Measurements from ENCODE around the gene GABPA.

The GABPA gene

GRCh38 chr21:25733859-25734653 lies 716 bp upstream of the GABPA start:
- H2BK120ac ChIP-seq (ENCODE audit: insufficient read depth, low read length, poor library complexity) = peak overlapping the region; percentile 37
- H2AFZ ChIP-seq (ENCODE audit: insufficient read depth, low read length, poor library complexity) = peak overlapping the region; percentile 19
- no peaks in the 10 kb centered on the region for H3K27me3 ChIP-seq (ENCODE audit: insufficient read depth, low read length)
- peaks cover 3% of the 10 kb centered on the region in 2 experiments for H3K36me3 ChIP-seq (ENCODE audit: control insufficient read depth in 1 of 2, insufficient read depth in 2 of 2, low read length in 2 of 2)
- peak overlapping the region; percentile 84 for H4K8ac ChIP-seq (ENCODE audit: low read depth, low read length)
- 100% methylated on average over 2 of the region's 30 CpGs for WGBS (ENCODE audit: extremely low coverage, insufficient coverage, insufficient read length)
- DNase-seq = peak in 1 of 2 donors; percentile 26
- H3K14ac ChIP-seq (ENCODE audit: low read length) = peak overlapping the region; percentile 72
- H3K4me3 ChIP-seq (ENCODE audit: low read depth, low read length) = peak overlapping the region; percentile 96
- peak overlapping the region; percentile 57 for H4K91ac ChIP-seq (ENCODE audit: low read depth, low read length)
- no peaks in the 10 kb centered on the region for H3K4me1 ChIP-seq (ENCODE audit: control insufficient read depth in 1 of 2, insufficient read depth in 2 of 2, low read length in 2 of 2)
- peak overlapping the region; percentile 42 for H3K4ac ChIP-seq (ENCODE audit: low read depth, low read length)
- no peak overlapping the region for H2BK12ac ChIP-seq (ENCODE audit: low read length)
- peak overlapping the region; percentile 69 for H4K12ac ChIP-seq (ENCODE audit: low read depth, low read length)
- no peak overlapping the region for H3K23ac ChIP-seq (ENCODE audit: low read length)
- H2AK5ac ChIP-seq (ENCODE audit: low read length) = no peak overlapping the region
- H3K4me2 ChIP-seq (ENCODE audit: low read length) = peak overlapping the region; percentile 93
- H3K9ac ChIP-seq (ENCODE audit: low read length) = peak overlapping the region; percentile 97
- H3K79me2 ChIP-seq (ENCODE audit: control insufficient read depth, insufficient read depth, low read length, poor library complexity) = peaks cover 15% of the 10 kb centered on the region
- H3K9me3 ChIP-seq (ENCODE audit: insufficient read depth, low read depth, low read length) = no peaks in the 10 kb centered on the region
- H2BK5ac ChIP-seq (ENCODE audit: low read depth, low read length, poor library complexity) = peak overlapping the region; percentile 7
- H3K18ac ChIP-seq (ENCODE audit: low read length) = peak overlapping the region; percentile 76
- H3K27ac ChIP-seq (ENCODE audit: low read depth, low read length) = peak overlapping the region; percentile 94
- H3K79me1 ChIP-seq (ENCODE audit: low read length) = peaks cover 11% of the 10 kb centered on the region

- H4K12ac ChIP-seq (ENCODE audit: low read depth, low read length) = peak overlapping the region; percentile 69
Measured at GRCh38 chr21:25734654-25734903, 193 bp upstream of the GABPA start.

GRCh38 chr21:25735646-25736597 lies 1.1 kb downstream of the GABPA start:
- peak overlapping the region; percentile 78 for H3K4me2 ChIP-seq (ENCODE audit: low read length)
- peaks cover 0 to 1% of the 10 kb centered on the region in 2 experiments for H3K36me3 ChIP-seq (ENCODE audit: control insufficient read depth in 1 of 2, insufficient read depth in 2 of 2, low read length in 2 of 2)
- H2BK5ac ChIP-seq (ENCODE audit: low read depth, low read length, poor library complexity) = peak overlapping the region; percentile 98
- H3K4ac ChIP-seq (ENCODE audit: low read depth, low read length) = peak overlapping the region; percentile 3
- no peaks in the 10 kb centered on the region for H3K27me3 ChIP-seq (ENCODE audit: insufficient read depth, low read length)
- no peak overlapping the region for H2BK12ac ChIP-seq (ENCODE audit: low read length)
- H3K27ac ChIP-seq (ENCODE audit: low read depth, low read length) = peak overlapping the region; percentile 94
- peak overlapping the region; percentile 100 for H3K14ac ChIP-seq (ENCODE audit: low read length)
- peak overlapping the region; percentile 97 for H4K12ac ChIP-seq (ENCODE audit: low read depth, low read length)
- no peak overlapping the region for H3K23ac ChIP-seq (ENCODE audit: low read length)
- H3K4me3 ChIP-seq (ENCODE audit: low read depth, low read length) = peak overlapping the region; percentile 96
- peak overlapping the region; percentile 100 for H4K8ac ChIP-seq (ENCODE audit: low read depth, low read length)
- no peaks in the 10 kb centered on the region for H3K4me1 ChIP-seq (ENCODE audit: control insufficient read depth in 1 of 2, insufficient read depth in 2 of 2, low read length in 2 of 2)
- H3K18ac ChIP-seq (ENCODE audit: low read length) = peak overlapping the region; percentile 99
- peaks cover 11% of the 10 kb centered on the region for H3K79me1 ChIP-seq (ENCODE audit: low read length)
- WGBS (ENCODE audit: extremely low coverage, insufficient coverage, insufficient read length) = no CpG with 5 or more reads among the region's 48 CpGs
- peak overlapping the region; percentile 97 for H2AFZ ChIP-seq (ENCODE audit: insufficient read depth, low read length, poor library complexity)
- H2BK120ac ChIP-seq (ENCODE audit: insufficient read depth, low read length, poor library complexity) = peak overlapping the region; percentile 97
- H4K91ac ChIP-seq (ENCODE audit: low read depth, low read length) = peak overlapping the region; percentile 100
- peak; percentile 33 to 79 for DNase-seq
- H3K79me2 ChIP-seq (ENCODE audit: control insufficient read depth, insufficient read depth, low read length, poor library complexity) = peaks cover 15% of the 10 kb centered on the region
- H3K9ac ChIP-seq (ENCODE audit: low read length) = peak overlapping the region; percentile 89
- H2AK5ac ChIP-seq (ENCODE audit: low read length) = no peak overlapping the region
- H3K9me3 ChIP-seq (ENCODE audit: insufficient read depth, low read depth, low read length) = no peaks in the 10 kb centered on the region

More at GRCh38 chr21:25734654-25734903, 193 bp upstream of the GABPA start:
- Histone ChIP-seq H3K27ac (ENCODE audit: low read depth, low read length) (peak overlapping the region; percentile 94), H3K4ac (ENCODE audit: low read depth, low read length) (peak overlapping the region; percentile 42), H3K18ac (ENCODE audit: low read length) (peak overlapping the region; percentile 76), H3K36me3 (ENCODE audit: control insufficient read depth in 1 of 2, insufficient read depth in 2 of 2, low read length in 2 of 2) (peaks cover 3% of the 10 kb centered on the region in 2 experiments), H4K91ac (ENCODE audit: low read depth, low read length) (peak overlapping the region; percentile 57), H3K9me3 (ENCODE audit: insufficient read depth, low read depth, low read length) (no peaks in the 10 kb centered on the region), H3K4me2 (ENCODE audit: low read length) (peak overlapping the region; percentile 93), H3K9ac (ENCODE audit: low read length) (peak overlapping the region; percentile 97), H2BK120ac (ENCODE audit: insufficient read depth, low read length, poor library complexity) (peak overlapping the region; percentile 37), H4K8ac (ENCODE audit: low read depth, low read length) (peak overlapping the region; percentile 84), H3K23ac (ENCODE audit: low read length) (no peak overlapping the region), H2AK5ac (ENCODE audit: low read length) (no peak overlapping the region), H2BK12ac (ENCODE audit: low read length) (no peak overlapping the region), H3K27me3 (ENCODE audit: insufficient read depth, low read length) (no peaks in the 10 kb centered on the region), H3K79me1 (ENCODE audit: low read length) (peaks cover 11% of the 10 kb centered on the region), H3K79me2 (ENCODE audit: control insufficient read depth, insufficient read depth, low read length, poor library complexity) (peaks cover 15% of the 10 kb centered on the region), H2AFZ (ENCODE audit: insufficient read depth, low read length, poor library complexity) (peak overlapping the region; percentile 19), H2BK5ac (ENCODE audit: low read depth, low read length, poor library complexity) (peak overlapping the region; percentile 7), H3K4me3 (ENCODE audit: low read depth, low read length) (peak overlapping the region; percentile 96), H3K14ac (ENCODE audit: low read length) (peak overlapping the region; percentile 72), H3K4me1 (ENCODE audit: control insufficient read depth in 1 of 2, insufficient read depth in 2 of 2, low read length in 2 of 2) (no peaks in the 10 kb centered on the region)
- WGBS (ENCODE audit: extremely low coverage, insufficient coverage, insufficient read length) = no CpG with 5 or more reads among the region's 10 CpGs
- no peak for DNase-seq

DNA sequence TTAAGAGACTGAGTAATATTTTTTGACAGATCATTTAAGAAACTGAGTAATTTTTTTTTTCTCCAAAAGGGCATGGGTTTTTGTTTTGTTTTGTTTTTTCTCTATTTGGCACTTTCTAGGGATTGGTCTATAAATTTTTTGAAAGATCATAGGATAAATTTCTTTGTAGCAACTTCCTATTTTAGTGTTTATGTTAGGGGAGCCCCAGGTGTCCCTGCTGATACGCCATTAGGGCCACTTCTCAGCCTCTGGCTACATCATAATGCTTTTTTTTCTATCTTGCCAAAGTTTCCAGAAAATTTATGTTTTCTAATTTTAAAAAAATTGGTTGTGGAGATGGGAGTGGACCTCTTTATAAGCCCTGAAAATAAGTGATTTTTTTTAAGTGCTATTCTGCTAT lies 2.6 kb downstream of the GABPA start:
- no peak overlapping the region for H3K9ac ChIP-seq (ENCODE audit: low read length)
- no CpG with 5 or more reads among the region's 1 CpG for WGBS (ENCODE audit: extremely low coverage, insufficient coverage, insufficient read length)
- no peak overlapping the region for H2AFZ ChIP-seq (ENCODE audit: insufficient read depth, low read length, poor library complexity)
- no peak for DNase-seq
- no peaks in the 10 kb centered on the region for H3K4me1 ChIP-seq (ENCODE audit: control insufficient read depth in 1 of 2, insufficient read depth in 2 of 2, low read length in 2 of 2)
- H3K18ac ChIP-seq (ENCODE audit: low read length) = no peak overlapping the region
- no peaks in the 10 kb centered on the region for H3K9me3 ChIP-seq (ENCODE audit: insufficient read depth, low read depth, low read length)
- H3K79me1 ChIP-seq (ENCODE audit: low read length) = peaks cover 11% of the 10 kb centered on the region
- H2BK5ac ChIP-seq (ENCODE audit: low read depth, low read length, poor library complexity) = no peak overlapping the region
- H3K14ac ChIP-seq (ENCODE audit: low read length) = no peak overlapping the region
- no peak overlapping the region for H3K27ac ChIP-seq (ENCODE audit: low read depth, low read length)
- no peaks in the 10 kb centered on the region for H3K27me3 ChIP-seq (ENCODE audit: insufficient read depth, low read length)
- H2BK120ac ChIP-seq (ENCODE audit: insufficient read depth, low read length, poor library complexity) = no peak overlapping the region
- no peak overlapping the region for H3K4me2 ChIP-seq (ENCODE audit: low read length)
- H3K4ac ChIP-seq (ENCODE audit: low read depth, low read length) = no peak overlapping the region
- peaks cover 9% of the 10 kb centered on the region for H3K79me2 ChIP-seq (ENCODE audit: control insufficient read depth, insufficient read depth, low read length, poor library complexity)
- H4K12ac ChIP-seq (ENCODE audit: low read depth, low read length) = no peak overlapping the region
- no peak overlapping the region for H3K4me3 ChIP-seq (ENCODE audit: low read depth, low read length)
- H2AK5ac ChIP-seq (ENCODE audit: low read length) = no peak overlapping the region
- no peak overlapping the region for H4K91ac ChIP-seq (ENCODE audit: low read depth, low read length)
- no peak overlapping the region for H4K8ac ChIP-seq (ENCODE audit: low read depth, low read length)
- H2BK12ac ChIP-seq (ENCODE audit: low read length) = no peak overlapping the region
- H3K36me3 ChIP-seq (ENCODE audit: control insufficient read depth in 1 of 2, insufficient read depth in 2 of 2, low read length in 2 of 2) = no peaks in the 10 kb centered on the region
- H3K23ac ChIP-seq (ENCODE audit: low read length) = no peak overlapping the region

All from trophoblast cell (in vitro differentiated cells and primary cell).